HepG2 (cell line): Measurements from ENCODE around the gene TNFSF9. TPM values are rescaled to one million over a fixed set of nuclear protein-coding genes. Genes with fewer than 3 reads are reported as not detected.

Source experiments
- IRF2 ChIP-seq: IDR thresholded peaks from 2 replicates; pipeline ENCODE4 v1.6.1; 2018; ENCODE audit warnings: missing genetic modification reagents, missing compliant biosample characterization
- RARG ChIP-seq: sonication (generic); formaldehyde crosslinking; IDR thresholded peaks from 2 replicates; pipeline ENCODE4 v1.4.0; 2020; ENCODE audit warnings: low read depth, mild to moderate bottlenecking, missing genetic modification reagents
- REPIN1 ChIP-seq: sonication (generic); formaldehyde crosslinking; IDR thresholded peaks from 2 replicates; pipeline ENCODE4 v1.8.0; 2022; ENCODE audit warnings: missing genetic modification reagents, low read depth, mild to moderate bottlenecking, borderline replicate concordance
- SALL2 ChIP-seq: sonication (generic); formaldehyde crosslinking; IDR thresholded peaks from 2 replicates; pipeline ENCODE4 v1.8.1; 2023; ENCODE audit warnings: mild to moderate bottlenecking, missing genetic modification reagents, inconsistent platforms
- SP140L ChIP-seq: sonication (generic); formaldehyde crosslinking; IDR thresholded peaks from 2 replicates; pipeline ENCODE4 v1.4.0; 2020; ENCODE audit warnings: missing genetic modification reagents, borderline replicate concordance
- TBL1XR1 ChIP-seq: fragments of 150-350 bp; IDR thresholded peaks from 2 replicates; pipeline ENCODE4 v1.6.1; 2014; ENCODE audit warnings: borderline replicate concordance, low read length; ENCODE audit not compliant: partially characterized antibody
- ZIK1 ChIP-seq: sonication (generic); formaldehyde crosslinking; IDR thresholded peaks from 2 replicates; pipeline ENCODE4 v1.5.0; 2020; ENCODE audit warnings: mild to moderate bottlenecking, low read depth, missing genetic modification reagents, borderline replicate concordance
- ZNF263 ChIP-seq: sonication (generic); formaldehyde crosslinking; IDR thresholded peaks from 2 replicates; pipeline ENCODE4 v1.4.0; 2020; ENCODE audit warnings: missing genetic modification reagents
- ZNF598 ChIP-seq: sonication (generic); formaldehyde crosslinking; IDR thresholded peaks from 2 replicates; pipeline ENCODE4 v1.5.1; 2020; ENCODE audit warnings: mild to moderate bottlenecking, missing genetic modification reagents, borderline replicate concordance
- ZNF703 ChIP-seq: sonication (generic); formaldehyde crosslinking; IDR thresholded peaks from 2 replicates; pipeline ENCODE4 v1.5.1; 2020; ENCODE audit warnings: missing genetic modification reagents, mild to moderate bottlenecking, moderate library complexity, borderline replicate concordance
- ZNF777 ChIP-seq: sonication (generic); formaldehyde crosslinking; IDR thresholded peaks from 2 replicates; pipeline ENCODE4 v1.4.0; 2020; ENCODE audit warnings: missing genetic modification reagents
- ZNF780A ChIP-seq: sonication (generic); formaldehyde crosslinking; IDR thresholded peaks from 2 replicates; pipeline ENCODE4 v1.8.0; 2022; ENCODE audit warnings: mild to moderate bottlenecking, missing genetic modification reagents, moderate library complexity
- polyA plus RNA-seq, 8 experiments: library from polyadenylated mRNA; depleted of rRNA in 3 of 8; stranded (reverse) in 7 of 8; unstranded in 1 of 8; fragments of >200 nt; fragmentation: Illumina TruSeq in 4 of 8; extraction: Trizol in 4 of 8; gene quantifications; 2 replicates each; pipeline versions ENCODE4 v1.2.1 to v1.2.3, GENCODE V29; 2011 to 2016; ENCODE audit warnings: low read depth in 4 of 8, missing spikeins in 1 of 8, mixed read lengths in 1 of 8; ENCODE audit not compliant: insufficient read depth in 1 of 8
- total RNA-seq, 5 experiments: library from RNA; depleted of rRNA; stranded (reverse); fragments of >200 nt; fragmentation: Illumina TruSeq; extraction: Trizol; gene quantifications; 2 replicates each; pipeline ENCODE4 v1.2.3, GENCODE V29; 2016; ENCODE audit warnings: low read depth in 1 of 5
- TF ChIP-seq, protein P1 (sequence below): sonication (generic); formaldehyde crosslinking; IDR thresholded peaks from 2 replicates; pipeline ENCODE4 v1.9.0; 2022; ENCODE audit warnings: missing genetic modification reagents, mild to moderate bottlenecking, borderline replicate concordance
- TF ChIP-seq, protein P2 (sequence below): sonication (generic); formaldehyde crosslinking; IDR thresholded peaks from 2 replicates; pipeline ENCODE4 v1.4.0; 2020; ENCODE audit warnings: missing genetic modification reagents, low read depth, mild to moderate bottlenecking, borderline replicate concordance
- TF ChIP-seq, protein P3 (sequence below): sonication (generic); formaldehyde crosslinking; conservative IDR thresholded peaks from 2 replicates; pipeline ENCODE4 v1.4.0; 2020; ENCODE audit warnings: missing genetic modification reagents
- TF ChIP-seq, protein P4 (sequence below): IDR thresholded peaks from 2 replicates; pipeline ENCODE4 v1.4.0; 2020; ENCODE audit warnings: mild to moderate bottlenecking, missing genetic modification reagents
- TF ChIP-seq, protein P5 (sequence below): sonication (generic); formaldehyde crosslinking; IDR thresholded peaks from 2 replicates; pipeline ENCODE4 v1.5.0; 2020; ENCODE audit warnings: mild to moderate bottlenecking, missing genetic modification reagents, moderate library complexity

TNFSF9 gene
- total and polyA plus RNA-seq, 2 of the 13 experiments (the other 11 are each of a cell fraction or from before 2014, with no cell fraction given) = 1.0 to 1.8 TPM

DNA sequence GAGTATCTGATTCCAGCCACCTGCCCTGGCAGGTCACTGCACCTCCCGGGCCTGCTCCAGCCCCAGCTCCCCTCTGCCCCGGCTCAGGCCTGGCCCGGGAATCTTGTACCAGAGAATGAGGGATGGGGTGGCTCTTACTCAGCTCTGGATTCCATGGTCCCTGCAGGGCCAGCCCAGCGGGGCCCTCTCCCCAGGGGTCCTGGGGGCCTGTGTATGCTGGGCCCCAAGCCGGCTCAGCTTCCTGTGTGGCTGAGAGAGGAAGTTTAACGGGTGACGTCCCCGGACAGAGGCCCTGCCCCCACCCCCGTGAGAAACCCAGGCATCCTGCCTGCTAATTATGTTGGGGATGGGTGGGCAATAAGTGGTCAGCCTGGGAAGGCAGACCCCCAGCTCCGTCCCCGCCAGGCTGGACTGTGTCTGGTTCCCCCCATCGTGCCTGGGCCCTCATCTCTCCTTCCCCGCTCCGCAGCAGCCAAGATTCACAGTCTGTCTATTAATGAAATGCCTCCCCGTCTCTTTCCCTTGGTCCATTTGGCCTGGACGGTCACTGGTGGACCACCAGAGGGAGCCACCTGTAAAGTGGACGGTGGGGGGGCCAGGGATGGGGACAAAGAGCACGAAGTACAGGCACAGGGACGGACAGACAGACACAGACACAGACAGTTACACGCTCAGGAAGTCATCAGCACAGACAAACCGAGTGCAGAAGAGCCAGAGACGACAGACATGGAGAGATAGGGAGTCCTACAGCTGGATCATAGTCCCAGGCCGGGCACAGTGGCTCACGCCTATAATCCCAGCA lies 49.1 kb upstream of the TNFSF9 start, which contains the start of gene DENND1C (continued):
- TF ChIP-seq, protein P1, sequence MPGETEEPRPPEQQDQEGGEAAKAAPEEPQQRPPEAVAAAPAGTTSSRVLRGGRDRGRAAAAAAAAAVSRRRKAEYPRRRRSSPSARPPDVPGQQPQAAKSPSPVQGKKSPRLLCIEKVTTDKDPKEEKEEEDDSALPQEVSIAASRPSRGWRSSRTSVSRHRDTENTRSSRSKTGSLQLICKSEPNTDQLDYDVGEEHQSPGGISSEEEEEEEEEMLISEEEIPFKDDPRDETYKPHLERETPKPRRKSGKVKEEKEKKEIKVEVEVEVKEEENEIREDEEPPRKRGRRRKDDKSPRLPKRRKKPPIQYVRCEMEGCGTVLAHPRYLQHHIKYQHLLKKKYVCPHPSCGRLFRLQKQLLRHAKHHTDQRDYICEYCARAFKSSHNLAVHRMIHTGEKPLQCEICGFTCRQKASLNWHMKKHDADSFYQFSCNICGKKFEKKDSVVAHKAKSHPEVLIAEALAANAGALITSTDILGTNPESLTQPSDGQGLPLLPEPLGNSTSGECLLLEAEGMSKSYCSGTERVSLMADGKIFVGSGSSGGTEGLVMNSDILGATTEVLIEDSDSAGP (CRISPR knock-in tag) = peak; percentile 12; the same call in 1 of the 2 replicates
- TF ChIP-seq, protein P2, sequence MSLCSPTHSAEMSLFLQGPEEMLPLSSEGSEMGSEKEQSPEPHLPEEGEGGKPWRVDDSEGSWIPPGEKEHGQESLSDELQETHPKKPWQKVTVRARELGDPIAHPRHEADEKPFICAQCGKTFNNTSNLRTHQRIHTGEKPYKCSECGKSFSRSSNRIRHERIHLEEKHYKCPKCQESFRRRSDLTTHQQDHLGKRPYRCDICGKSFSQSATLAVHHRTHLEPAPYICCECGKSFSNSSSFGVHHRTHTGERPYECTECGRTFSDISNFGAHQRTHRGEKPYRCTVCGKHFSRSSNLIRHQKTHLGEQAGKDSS (CRISPR knock-in tag) = no peak
- TF ChIP-seq ZNF263 (CRISPR knock-in tag) (peak; percentile 71), ZNF598 (0 out of 2 replicates have a peak, but pooled peaks have one; percentile 41), ZNF780A (CRISPR knock-in tag) (no peak), TBL1XR1 (no peak), RARG (CRISPR knock-in tag) (no peak), ZNF777 (no peak), SALL2 (CRISPR knock-in tag) (0 out of 2 replicates have a peak, but pooled peaks have one; percentile 32), ZNF703 (CRISPR knock-in tag) (no peak), IRF2 (CRISPR knock-in tag) (no peak), SP140L (CRISPR knock-in tag) (no peak), ZIK1 (CRISPR knock-in tag) (no peak), REPIN1 (CRISPR knock-in tag) (0 out of 2 replicates have a peak, but pooled peaks have one; percentile 29)
- TF ChIP-seq, protein P3, sequence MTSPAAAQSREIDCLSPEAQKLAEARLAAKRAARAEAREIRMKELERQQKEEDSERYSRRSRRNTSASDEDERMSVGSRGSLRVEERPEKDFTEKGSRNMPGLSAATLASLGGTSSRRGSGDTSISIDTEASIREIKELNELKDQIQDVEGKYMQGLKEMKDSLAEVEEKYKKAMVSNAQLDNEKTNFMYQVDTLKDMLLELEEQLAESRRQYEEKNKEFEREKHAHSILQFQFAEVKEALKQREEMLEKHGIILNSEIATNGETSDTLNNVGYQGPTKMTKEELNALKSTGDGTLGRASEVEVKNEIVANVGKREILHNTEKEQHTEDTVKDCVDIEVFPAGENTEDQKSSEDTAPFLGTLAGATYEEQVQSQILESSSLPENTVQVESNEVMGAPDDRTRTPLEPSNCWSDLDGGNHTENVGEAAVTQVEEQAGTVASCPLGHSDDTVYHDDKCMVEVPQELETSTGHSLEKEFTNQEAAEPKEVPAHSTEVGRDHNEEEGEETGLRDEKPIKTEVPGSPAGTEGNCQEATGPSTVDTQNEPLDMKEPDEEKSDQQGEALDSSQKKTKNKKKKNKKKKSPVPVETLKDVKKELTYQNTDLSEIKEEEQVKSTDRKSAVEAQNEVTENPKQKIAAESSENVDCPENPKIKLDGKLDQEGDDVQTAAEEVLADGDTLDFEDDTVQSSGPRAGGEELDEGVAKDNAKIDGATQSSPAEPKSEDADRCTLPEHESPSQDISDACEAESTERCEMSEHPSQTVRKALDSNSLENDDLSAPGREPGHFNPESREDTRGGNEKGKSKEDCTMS = no peak
- TF ChIP-seq, protein P4, sequence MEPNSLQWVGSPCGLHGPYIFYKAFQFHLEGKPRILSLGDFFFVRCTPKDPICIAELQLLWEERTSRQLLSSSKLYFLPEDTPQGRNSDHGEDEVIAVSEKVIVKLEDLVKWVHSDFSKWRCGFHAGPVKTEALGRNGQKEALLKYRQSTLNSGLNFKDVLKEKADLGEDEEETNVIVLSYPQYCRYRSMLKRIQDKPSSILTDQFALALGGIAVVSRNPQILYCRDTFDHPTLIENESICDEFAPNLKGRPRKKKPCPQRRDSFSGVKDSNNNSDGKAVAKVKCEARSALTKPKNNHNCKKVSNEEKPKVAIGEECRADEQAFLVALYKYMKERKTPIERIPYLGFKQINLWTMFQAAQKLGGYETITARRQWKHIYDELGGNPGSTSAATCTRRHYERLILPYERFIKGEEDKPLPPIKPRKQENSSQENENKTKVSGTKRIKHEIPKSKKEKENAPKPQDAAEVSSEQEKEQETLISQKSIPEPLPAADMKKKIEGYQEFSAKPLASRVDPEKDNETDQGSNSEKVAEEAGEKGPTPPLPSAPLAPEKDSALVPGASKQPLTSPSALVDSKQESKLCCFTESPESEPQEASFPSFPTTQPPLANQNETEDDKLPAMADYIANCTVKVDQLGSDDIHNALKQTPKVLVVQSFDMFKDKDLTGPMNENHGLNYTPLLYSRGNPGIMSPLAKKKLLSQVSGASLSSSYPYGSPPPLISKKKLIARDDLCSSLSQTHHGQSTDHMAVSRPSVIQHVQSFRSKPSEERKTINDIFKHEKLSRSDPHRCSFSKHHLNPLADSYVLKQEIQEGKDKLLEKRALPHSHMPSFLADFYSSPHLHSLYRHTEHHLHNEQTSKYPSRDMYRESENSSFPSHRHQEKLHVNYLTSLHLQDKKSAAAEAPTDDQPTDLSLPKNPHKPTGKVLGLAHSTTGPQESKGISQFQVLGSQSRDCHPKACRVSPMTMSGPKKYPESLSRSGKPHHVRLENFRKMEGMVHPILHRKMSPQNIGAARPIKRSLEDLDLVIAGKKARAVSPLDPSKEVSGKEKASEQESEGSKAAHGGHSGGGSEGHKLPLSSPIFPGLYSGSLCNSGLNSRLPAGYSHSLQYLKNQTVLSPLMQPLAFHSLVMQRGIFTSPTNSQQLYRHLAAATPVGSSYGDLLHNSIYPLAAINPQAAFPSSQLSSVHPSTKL (CRISPR knock-in tag) = no peak
- TF ChIP-seq, protein P5, sequence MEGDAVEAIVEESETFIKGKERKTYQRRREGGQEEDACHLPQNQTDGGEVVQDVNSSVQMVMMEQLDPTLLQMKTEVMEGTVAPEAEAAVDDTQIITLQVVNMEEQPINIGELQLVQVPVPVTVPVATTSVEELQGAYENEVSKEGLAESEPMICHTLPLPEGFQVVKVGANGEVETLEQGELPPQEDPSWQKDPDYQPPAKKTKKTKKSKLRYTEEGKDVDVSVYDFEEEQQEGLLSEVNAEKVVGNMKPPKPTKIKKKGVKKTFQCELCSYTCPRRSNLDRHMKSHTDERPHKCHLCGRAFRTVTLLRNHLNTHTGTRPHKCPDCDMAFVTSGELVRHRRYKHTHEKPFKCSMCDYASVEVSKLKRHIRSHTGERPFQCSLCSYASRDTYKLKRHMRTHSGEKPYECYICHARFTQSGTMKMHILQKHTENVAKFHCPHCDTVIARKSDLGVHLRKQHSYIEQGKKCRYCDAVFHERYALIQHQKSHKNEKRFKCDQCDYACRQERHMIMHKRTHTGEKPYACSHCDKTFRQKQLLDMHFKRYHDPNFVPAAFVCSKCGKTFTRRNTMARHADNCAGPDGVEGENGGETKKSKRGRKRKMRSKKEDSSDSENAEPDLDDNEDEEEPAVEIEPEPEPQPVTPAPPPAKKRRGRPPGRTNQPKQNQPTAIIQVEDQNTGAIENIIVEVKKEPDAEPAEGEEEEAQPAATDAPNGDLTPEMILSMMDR (CRISPR knock-in tag) = peak; percentile 88
